Caco-2 (cell line): Measurements from ENCODE around the gene TTLL4. TPM values are rescaled to one million over a fixed set of nuclear protein-coding genes. Genes with fewer than 3 reads are reported as not detected.
A peak's percentile ranks its signal among the peaks of the same experiment; 100 is the strongest.

Experiments used
- BruUV-seq: library from RNA; stranded (reverse); fragments of 400-500 nt; replicated peaks from 2 replicates; lab custom pipeline; 2021; lab: Mats Ljungman, UMichigan
- CTCF ChIA-PET: fragments of 300-600 bp; sonication (Branson Sonifier 250); formaldehyde crosslinking; loops from one replicate; lab custom pipeline; 2022; ENCODE audit warnings: antibody characterized with exemption; lab: Charles Lee
- POLR2A ChIA-PET: fragments of 300-600 bp; sonication (Branson Sonifier 250); formaldehyde crosslinking; loops from one replicate; lab custom pipeline; 2022; ENCODE audit warnings: antibody characterized with exemption; lab: Charles Lee
- DNase-seq, 2 experiments: peaks; one replicate each; pipeline versions ENCODE4 v3.0.0 to v3.0.0-alpha.2; 2020 to 2022
- H3K27me3 ChIP-seq: replicated peaks from 2 replicates; pipeline ENCODE4 v1.6.0; 2011; ENCODE audit warnings: low read length; ENCODE audit not compliant: control insufficient read depth, insufficient read depth
- H3K36me3 ChIP-seq: 2 replicates; pipeline ENCODE4 v1.5.1; 2011; ENCODE audit warnings: low read length; ENCODE audit not compliant: control insufficient read depth, insufficient read depth
- H3K4me1 ChIP-seq: fragments of 250-450 bp; sonication (Bioruptor Pico); 2 replicates; pipeline ENCODE4 v1.5.1; 2020; ENCODE audit warnings: mild to moderate bottlenecking
- H3K4me3 ChIP-seq: 2 replicates; pipeline ENCODE4 v1.5.1; 2011; ENCODE audit warnings: low read depth, mild to moderate bottlenecking, control low read depth, low read length
- H3K9me3 ChIP-seq: fragments of 250-450 bp; sonication (Bioruptor Pico); 2 replicates; pipeline ENCODE4 v1.5.1; 2020; ENCODE audit warnings: mild to moderate bottlenecking, moderate library complexity
- H3K27ac Mint-ChIP-seq: one replicate; pipeline ENCODE4 v1.8.0; 2022; ENCODE audit warnings: mixed read lengths; ENCODE audit not compliant: unreplicated experiment
- H3K27me3 Mint-ChIP-seq: one replicate; pipeline ENCODE4 v1.8.0; 2022; ENCODE audit warnings: mixed read lengths; ENCODE audit not compliant: insufficient read depth, unreplicated experiment
- H3K36me3 Mint-ChIP-seq: one replicate; pipeline ENCODE4 v1.8.0; 2022; ENCODE audit warnings: mild to moderate bottlenecking, mixed read lengths; ENCODE audit not compliant: insufficient read depth, unreplicated experiment
- H3K4me1 Mint-ChIP-seq: one replicate; pipeline ENCODE4 v1.8.0; 2022; ENCODE audit warnings: low read depth, mixed read lengths; ENCODE audit not compliant: unreplicated experiment
- H3K4me3 Mint-ChIP-seq: one replicate; pipeline ENCODE4 v1.8.0; 2022; ENCODE audit warnings: mild to moderate bottlenecking, moderate library complexity, mixed read lengths; ENCODE audit not compliant: unreplicated experiment
- H3K9me3 Mint-ChIP-seq: one replicate; pipeline ENCODE4 v1.8.0; 2022; ENCODE audit warnings: mixed read lengths; ENCODE audit not compliant: unreplicated experiment
- intact Hi-C: fragments of 100-400 bp; cut with micrococcal nuclease; formaldehyde crosslinking; loops from one replicate; pipeline ENCODE4 v1.10.0; 2022; ENCODE audit not compliant: unreplicated experiment
- total RNA-seq: library from RNA; stranded (reverse); gene quantifications from 2 replicates; pipeline ENCODE4 v1.2.3, GENCODE V29; 2022
- TF ChIP-seq, protein P1 (sequence below), 2 experiments: fragments of 200-600 bp in 1 of 2; IDR thresholded peaks; 1 replicate in 1 of 2; 2 replicates in 1 of 2; pipeline versions ENCODE4 v1.5.1 to v1.8.0; 2011 to 2022; ENCODE audit warnings: antibody characterized with exemption in 1 of 2, control low read depth in 1 of 2, inconsistent platforms in 1 of 2, low read depth in 1 of 2, low read length in 1 of 2, mild to moderate bottlenecking in 1 of 2, moderate library complexity in 1 of 2; ENCODE audit not compliant: insufficient read depth in 1 of 2, severe bottlenecking in 1 of 2, unreplicated experiment in 1 of 2

TTLL4 gene
- total RNA-seq, 1 experiment from 2014 or later = 86.6 TPM

DNA sequence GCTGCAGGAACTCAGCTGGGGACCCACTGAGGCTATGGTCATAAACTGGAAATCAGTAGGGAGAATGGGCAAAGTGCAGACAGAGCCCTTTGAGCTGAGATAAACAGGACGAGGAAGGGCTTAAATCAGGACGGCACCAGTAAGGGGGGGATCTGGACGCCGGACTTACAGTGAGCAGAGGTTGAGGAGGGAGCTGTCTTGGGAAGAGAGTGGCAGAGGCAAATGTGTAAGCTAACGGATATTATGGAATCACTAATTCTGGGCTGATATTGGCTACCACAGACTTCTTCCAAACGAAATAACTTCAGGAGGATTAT, 71.9 kb downstream of the TTLL4 start:
- intact Hi-C loops = loop anchor here (1.0 to 2.0 kb wide), 2 partner anchors 65 to 72 kb away; partner anchors contain the start of gene TTLL4
- peak in 1 of 2 experiments; percentile 45 for DNase-seq
- peak overlapping the region; percentile 35 for H3K4me3 ChIP-seq

DNA sequence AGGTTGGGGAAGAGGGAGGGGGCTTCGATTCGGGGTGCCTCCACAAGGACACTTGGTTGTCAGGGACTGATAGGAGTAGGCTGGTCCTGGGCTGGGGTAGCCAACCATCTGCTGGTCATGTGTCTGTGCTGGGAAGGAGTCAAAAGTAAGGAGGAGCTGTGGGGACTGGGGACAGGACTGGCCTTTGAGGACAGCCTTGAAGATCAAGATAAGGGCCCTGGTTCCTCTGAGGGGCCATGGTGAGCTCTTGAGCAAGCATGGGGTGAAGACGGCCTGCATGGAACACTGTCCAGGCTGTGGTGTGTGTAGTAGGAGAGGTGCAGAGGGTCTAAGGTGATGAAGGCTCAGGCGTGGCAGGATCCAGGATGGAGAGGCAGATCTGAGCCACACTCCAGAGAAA, 73.1 kb downstream of the TTLL4 start:
- BruUV-seq = no TSS peak
- Histone ChIP-seq H3K4me3 (no peak overlapping the region), H3K27me3 (no peaks in the 10 kb centered on the region), H3K9me3 (no peaks in the 10 kb centered on the region), H3K36me3 (no peaks in the 10 kb centered on the region), H3K4me1 (peaks cover 15% of the 10 kb centered on the region; the same call in 1 of the 2 replicates)
- Mint-ChIP-seq H3K36me3 (no peaks in the 10 kb centered on the region), H3K4me1 (peaks cover 31% of the 10 kb centered on the region), H3K9me3 (no peaks in the 10 kb centered on the region), H3K27ac (no peak overlapping the region), H3K4me3 (no peak overlapping the region), H3K27me3 (no peaks in the 10 kb centered on the region)
- TF ChIP-seq, protein P1, sequence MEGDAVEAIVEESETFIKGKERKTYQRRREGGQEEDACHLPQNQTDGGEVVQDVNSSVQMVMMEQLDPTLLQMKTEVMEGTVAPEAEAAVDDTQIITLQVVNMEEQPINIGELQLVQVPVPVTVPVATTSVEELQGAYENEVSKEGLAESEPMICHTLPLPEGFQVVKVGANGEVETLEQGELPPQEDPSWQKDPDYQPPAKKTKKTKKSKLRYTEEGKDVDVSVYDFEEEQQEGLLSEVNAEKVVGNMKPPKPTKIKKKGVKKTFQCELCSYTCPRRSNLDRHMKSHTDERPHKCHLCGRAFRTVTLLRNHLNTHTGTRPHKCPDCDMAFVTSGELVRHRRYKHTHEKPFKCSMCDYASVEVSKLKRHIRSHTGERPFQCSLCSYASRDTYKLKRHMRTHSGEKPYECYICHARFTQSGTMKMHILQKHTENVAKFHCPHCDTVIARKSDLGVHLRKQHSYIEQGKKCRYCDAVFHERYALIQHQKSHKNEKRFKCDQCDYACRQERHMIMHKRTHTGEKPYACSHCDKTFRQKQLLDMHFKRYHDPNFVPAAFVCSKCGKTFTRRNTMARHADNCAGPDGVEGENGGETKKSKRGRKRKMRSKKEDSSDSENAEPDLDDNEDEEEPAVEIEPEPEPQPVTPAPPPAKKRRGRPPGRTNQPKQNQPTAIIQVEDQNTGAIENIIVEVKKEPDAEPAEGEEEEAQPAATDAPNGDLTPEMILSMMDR (IDR thresholded peaks at IDR 0.05; ENCODE audit: insufficient read depth in 1 of 2, low read depth in 1 of 2, low read length in 1 of 2, severe bottlenecking in 1 of 2, unreplicated experiment in 1 of 2) = no peak
- no peak for DNase-seq
- ChIA-PET POLR2A (interaction anchor here (0.6 kb wide), 1 partner anchor 57 kb away, joined by 3 read pairs; no protein-coding TSS in a partner anchor), CTCF (interaction anchor here (0.6 to 1.2 kb wide), 2 partner anchors 12 to 111 kb away, joined by 3 read pairs; no protein-coding TSS in a partner anchor)
- intact Hi-C loops = loop anchor here (2.0 kb wide), 1 partner anchor 73 kb away; the partner anchor contains the start of gene TTLL4

More for the DNA sequence above, 71.9 kb downstream of the TTLL4 start:
- Mint-ChIP-seq H3K4me1 (peaks cover 31% of the 10 kb centered on the region), H3K9me3 (peaks cover 3% of the 10 kb centered on the region), H3K27ac (peak overlapping the region; percentile 38), H3K36me3 (no peaks in the 10 kb centered on the region), H3K27me3 (no peaks in the 10 kb centered on the region), H3K4me3 (peak overlapping the region; percentile 81)
- Histone ChIP-seq H3K27me3 (no peaks in the 10 kb centered on the region), H3K36me3 (no peaks in the 10 kb centered on the region), H3K4me1 (peaks cover 15% of the 10 kb centered on the region; the same call in 1 of the 2 replicates), H3K9me3 (no peaks in the 10 kb centered on the region)
- no TSS peak for BruUV-seq
- TF ChIP-seq, protein P1 (IDR thresholded peaks at IDR 0.05; ENCODE audit: insufficient read depth in 1 of 2, low read depth in 1 of 2, low read length in 1 of 2, severe bottlenecking in 1 of 2, unreplicated experiment in 1 of 2) = no peak
- CTCF ChIA-PET = interaction anchor here (0.8 to 2.1 kb wide), 5 partner anchors 25 to 1008 kb away, joined by 3 to 19 read pairs (median 4); partner anchors contain the start of gene TTLL4
- POLR2A ChIA-PET = interaction anchor here (0.9 to 1.5 kb wide), 3 partner anchors 72 to 283 kb away, joined by 3 to 5 read pairs (median 4); partner anchors contain the start of gene TTLL4

DNA sequence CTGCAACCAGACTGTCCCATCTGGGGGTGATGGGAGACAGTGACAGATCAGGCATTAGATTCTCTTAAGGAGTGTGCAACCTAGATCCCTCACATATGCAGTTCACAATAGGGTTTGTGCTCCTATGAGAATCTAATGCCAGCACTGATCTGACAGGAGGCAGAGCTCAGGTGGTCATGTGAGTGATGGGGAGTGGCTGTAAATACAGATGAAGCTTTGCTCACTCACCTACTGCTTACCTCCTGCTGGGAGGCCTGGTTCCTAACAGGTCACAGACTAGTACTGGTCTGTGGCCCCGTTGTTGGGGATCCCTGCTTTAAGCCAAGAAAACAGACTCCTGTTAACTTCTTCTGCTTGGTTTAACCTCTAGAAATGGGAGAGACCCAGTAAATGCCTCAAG, 74.5 kb downstream of the TTLL4 start:
- intact Hi-C loops = no loop called here
- DNase-seq = no peak
- ChIA-PET POLR2A (no interaction called here), CTCF (no interaction called here)
- Mint-ChIP-seq H3K4me1 (peaks cover 30% of the 10 kb centered on the region), H3K9me3 (no peaks in the 10 kb centered on the region), H3K36me3 (no peaks in the 10 kb centered on the region), H3K4me3 (no peak overlapping the region), H3K27ac (no peak overlapping the region), H3K27me3 (no peaks in the 10 kb centered on the region)
- BruUV-seq = no TSS peak
- Histone ChIP-seq H3K9me3 (no peaks in the 10 kb centered on the region), H3K27me3 (no peaks in the 10 kb centered on the region), H3K4me3 (no peak overlapping the region), H3K4me1 (peaks cover 12% of the 10 kb centered on the region; the same call in 1 of the 2 replicates), H3K36me3 (no peaks in the 10 kb centered on the region)
- TF ChIP-seq, protein P1 (IDR thresholded peaks at IDR 0.05; ENCODE audit: insufficient read depth in 1 of 2, low read depth in 1 of 2, low read length in 1 of 2, severe bottlenecking in 1 of 2, unreplicated experiment in 1 of 2) = no peak
